Tibial nerve (tissue), 4 donors: ENCODE measurements around the gene RASA1. TPM values are rescaled to one million over a fixed set of nuclear protein-coding genes. Genes with fewer than 3 reads are reported as not detected.

Experiments used
- DNase-seq, 2 donors: peaks; one replicate each; pipeline ENCODE4 v3.0.0-alpha.2; 2019; ENCODE audit warnings: low spot score in 2 of 2
- H3K27ac ChIP-seq, 4 donors: fragments of 200-600 bp; sonication (generic) in 3 of 4; one replicate each; pipeline ENCODE4 v1.5.1; 2017 to 2019; ENCODE audit warnings: mild to moderate bottlenecking in 1 of 4
- H3K27me3 ChIP-seq, 2 donors: fragments of 200-600 bp; sonication (generic) in 1 of 2; one replicate each; pipeline versions ENCODE4 v1.5.1 to v1.6.0; 2017 to 2019
- H3K36me3 ChIP-seq, 3 donors: fragments of 200-600 bp; sonication (generic); one replicate each; pipeline ENCODE4 v1.5.1; 2018 to 2019
- H3K4me1 ChIP-seq, 4 donors: fragments of 200-600 bp; sonication (generic) in 3 of 4; one replicate each; pipeline ENCODE4 v1.5.1; 2017 to 2019
- H3K4me3 ChIP-seq, 4 donors: fragments of 200-600 bp; sonication (generic) in 3 of 4; one replicate each; pipeline ENCODE4 v1.5.1; 2017 to 2019; ENCODE audit warnings: mild to moderate bottlenecking in 1 of 4, moderate library complexity in 1 of 4
- H3K9me3 ChIP-seq, 4 donors: fragments of 200-600 bp; sonication (generic) in 3 of 4; one replicate each; pipeline ENCODE4 v1.5.1; 2017 to 2019
- EP300 ChIP-seq, 2 donors: sonication (generic); formaldehyde crosslinking; IDR thresholded peaks; one replicate each; pipeline ENCODE4 v1.6.1; 2017; ENCODE audit warnings: antibody characterized with exemption in 2 of 2, mild to moderate bottlenecking in 1 of 2
- POLR2A ChIP-seq, 2 donors: fragments of 450-650 bp; IDR thresholded peaks; one replicate each; pipeline ENCODE4 v1.6.1; 2017; ENCODE audit warnings: antibody characterized with exemption in 2 of 2, mild to moderate bottlenecking in 2 of 2, moderate library complexity in 2 of 2
- WGBS, 2 donors: methylation state at CpG; one replicate each; pipeline ENCODE4 v1.1.5; 2018; 5-methylcytosine and 5-hydroxymethylcytosine counted together
- total RNA-seq, 4 donors: library from RNA; depleted of rRNA; stranded (reverse); fragments of >200 nt; gene quantifications; one replicate each; pipeline ENCODE4 v1.1.0, GENCODE V29; 2016
- TF ChIP-seq, protein P1 (sequence below), 5 experiments: fragments of 200-600 bp in 3 of 5; fragments of 450-650 bp in 2 of 5; sonication (generic) in 3 of 5; IDR thresholded peaks; one replicate each; pipeline ENCODE4 v1.5.1; 2016 to 2019; ENCODE audit warnings: antibody characterized with exemption in 5 of 5, mild to moderate bottlenecking in 3 of 5, moderate library complexity in 2 of 5

The RASA1 gene
- total RNA-seq, 4 donors from 2014 or later: 26.9 to 40.6 (median 33.7) TPM

DNA sequence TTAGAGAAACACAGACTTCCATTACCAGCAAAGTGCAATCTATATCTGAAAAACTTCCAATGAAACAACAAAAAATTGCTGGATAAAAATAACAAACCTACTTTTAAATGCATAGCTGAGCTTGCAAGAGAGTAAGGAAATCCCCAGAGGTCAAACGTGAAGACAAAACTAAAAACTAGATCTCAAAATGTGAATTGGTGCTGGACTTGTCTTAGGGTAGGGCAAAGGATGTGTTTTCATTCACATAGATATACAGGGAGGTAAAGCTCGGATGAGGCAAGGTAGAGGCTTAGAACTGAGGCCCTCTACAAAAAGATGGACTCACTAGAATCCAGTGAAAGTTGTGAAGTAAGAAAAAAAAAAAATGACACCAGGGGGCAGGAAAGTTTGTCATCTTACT, 13.6 kb upstream of the RASA1 start:
- Histone ChIP-seq H3K4me3 (no peak overlapping the region), H3K4me1 (no peaks in the 10 kb centered on the region), H3K27me3 (no peaks in the 10 kb centered on the region), H3K36me3 (no peaks in the 10 kb centered on the region), H3K9me3 (no peaks in the 10 kb centered on the region), H3K27ac (no peak overlapping the region)
- no peak for DNase-seq
- 71 to 76% methylated on average over 2 of the region's 2 CpGs for WGBS, 2 donors
- TF ChIP-seq, protein P1, sequence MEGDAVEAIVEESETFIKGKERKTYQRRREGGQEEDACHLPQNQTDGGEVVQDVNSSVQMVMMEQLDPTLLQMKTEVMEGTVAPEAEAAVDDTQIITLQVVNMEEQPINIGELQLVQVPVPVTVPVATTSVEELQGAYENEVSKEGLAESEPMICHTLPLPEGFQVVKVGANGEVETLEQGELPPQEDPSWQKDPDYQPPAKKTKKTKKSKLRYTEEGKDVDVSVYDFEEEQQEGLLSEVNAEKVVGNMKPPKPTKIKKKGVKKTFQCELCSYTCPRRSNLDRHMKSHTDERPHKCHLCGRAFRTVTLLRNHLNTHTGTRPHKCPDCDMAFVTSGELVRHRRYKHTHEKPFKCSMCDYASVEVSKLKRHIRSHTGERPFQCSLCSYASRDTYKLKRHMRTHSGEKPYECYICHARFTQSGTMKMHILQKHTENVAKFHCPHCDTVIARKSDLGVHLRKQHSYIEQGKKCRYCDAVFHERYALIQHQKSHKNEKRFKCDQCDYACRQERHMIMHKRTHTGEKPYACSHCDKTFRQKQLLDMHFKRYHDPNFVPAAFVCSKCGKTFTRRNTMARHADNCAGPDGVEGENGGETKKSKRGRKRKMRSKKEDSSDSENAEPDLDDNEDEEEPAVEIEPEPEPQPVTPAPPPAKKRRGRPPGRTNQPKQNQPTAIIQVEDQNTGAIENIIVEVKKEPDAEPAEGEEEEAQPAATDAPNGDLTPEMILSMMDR (IDR thresholded peaks at IDR 0.05): no peak

DNA sequence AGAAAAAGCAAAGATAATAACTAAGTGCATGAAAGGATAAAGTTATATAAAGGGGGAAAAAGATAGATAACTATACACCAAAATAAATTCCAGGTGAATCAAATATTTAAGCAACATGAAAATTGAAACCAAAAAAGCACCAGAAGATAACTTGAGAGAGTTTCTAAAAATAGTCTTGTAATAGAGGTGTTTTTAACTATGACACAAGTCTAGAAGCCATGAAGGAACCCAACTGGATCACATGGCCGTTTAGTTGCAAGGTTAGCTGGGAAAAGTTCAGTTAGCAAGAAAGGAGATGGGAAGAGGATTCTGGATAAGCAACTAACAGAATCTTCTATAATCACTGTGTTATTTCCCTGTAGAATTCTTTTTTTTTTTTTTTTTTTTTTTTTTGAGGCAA, 9.2 kb upstream of the RASA1 start:
- WGBS, 2 donors: 93 to 98% methylated on average over 1 of the region's 1 CpG
- no peak overlapping the region for H3K27ac ChIP-seq
- no peaks in the 10 kb centered on the region for H3K36me3 ChIP-seq
- H3K4me1 ChIP-seq: no peaks in the 10 kb centered on the region
- TF ChIP-seq, protein P1 (IDR thresholded peaks at IDR 0.05): no peak
- TF ChIP-seq EP300 (IDR thresholded peaks at IDR 0.05): no peak
- no peak for TF ChIP-seq POLR2A (IDR thresholded peaks at IDR 0.05)
- H3K9me3 ChIP-seq: no peaks in the 10 kb centered on the region
- no peak for DNase-seq
- no peaks in the 10 kb centered on the region for H3K27me3 ChIP-seq
- H3K4me3 ChIP-seq: no peak overlapping the region

DNA sequence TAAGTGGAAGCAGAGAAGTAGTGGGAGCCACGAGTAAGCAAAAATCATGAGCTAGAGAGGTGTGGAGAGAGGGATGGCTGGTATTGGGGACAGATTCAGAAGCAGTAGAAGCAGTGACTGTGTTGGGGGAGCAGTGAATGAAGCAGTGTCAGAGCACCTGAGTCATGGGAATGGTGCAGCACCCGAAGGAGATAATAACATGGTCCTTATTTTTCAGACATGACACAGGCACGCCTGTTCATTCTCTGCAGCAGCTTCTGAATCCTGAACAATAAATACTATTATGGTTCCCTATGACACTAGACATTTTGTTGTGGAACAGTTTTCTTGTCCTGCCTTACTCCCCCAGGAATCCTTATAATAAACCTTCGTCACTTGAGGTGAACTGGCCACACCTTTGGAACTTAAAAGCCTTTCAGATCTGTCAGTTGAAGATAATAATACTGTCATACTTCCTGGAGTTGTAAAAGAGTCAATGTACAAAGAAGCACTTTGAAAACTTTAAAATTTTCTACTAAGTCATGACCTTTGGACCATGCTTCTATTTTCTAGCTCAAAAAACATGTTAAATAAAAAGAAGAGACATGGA, 7.0 kb upstream of the RASA1 start:
- no peak overlapping the region for H3K27ac ChIP-seq
- TF ChIP-seq EP300 (IDR thresholded peaks at IDR 0.05) (no peak), POLR2A (IDR thresholded peaks at IDR 0.05) (no peak)
- TF ChIP-seq, protein P1 (IDR thresholded peaks at IDR 0.05): no peak
- no peaks in the 10 kb centered on the region for H3K9me3 ChIP-seq
- no peaks in the 10 kb centered on the region for H3K36me3 ChIP-seq
- DNase-seq: no peak
- H3K4me3 ChIP-seq: no peak overlapping the region
- H3K27me3 ChIP-seq: no peaks in the 10 kb centered on the region
- H3K4me1 ChIP-seq: no peaks in the 10 kb centered on the region
- whole genome bisulfite sequencing, 2 donors: 56 to 59% methylated on average over 4 of the region's 4 CpGs

DNA sequence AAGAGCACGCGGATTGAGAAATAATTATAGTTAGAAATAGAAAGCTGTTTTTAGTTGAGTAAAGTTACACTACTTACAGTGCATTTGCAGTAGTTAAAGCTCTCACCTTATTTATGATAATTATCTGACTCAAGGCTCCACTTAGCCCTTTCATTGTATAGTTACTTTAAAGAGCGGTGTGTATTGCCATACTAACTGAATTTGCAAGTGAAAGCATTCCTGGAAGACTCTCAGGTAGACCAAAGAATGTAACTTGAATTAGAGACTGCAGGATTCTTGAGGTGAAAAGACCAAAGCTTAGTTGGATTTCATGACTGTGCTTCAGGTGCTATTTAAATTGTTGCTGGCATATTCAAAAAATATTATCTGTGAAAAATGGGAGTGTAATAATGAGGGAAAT, 4.2 kb upstream of the RASA1 start:
- no peak for DNase-seq
- Histone ChIP-seq H3K4me3 (no peak overlapping the region), H3K27ac (no peak overlapping the region), H3K27me3 (no peaks in the 10 kb centered on the region), H3K4me1 (peaks cover 0 to 7% (median 0%) of the 10 kb centered on the region in 4 donors), H3K36me3 (no peaks in the 10 kb centered on the region), H3K9me3 (no peaks in the 10 kb centered on the region)
- no peak for TF ChIP-seq EP300 (IDR thresholded peaks at IDR 0.05)
- no peak for TF ChIP-seq POLR2A (IDR thresholded peaks at IDR 0.05)
- 70 to 77% methylated on average over 3 of the region's 3 CpGs for WGBS, 2 donors

DNA sequence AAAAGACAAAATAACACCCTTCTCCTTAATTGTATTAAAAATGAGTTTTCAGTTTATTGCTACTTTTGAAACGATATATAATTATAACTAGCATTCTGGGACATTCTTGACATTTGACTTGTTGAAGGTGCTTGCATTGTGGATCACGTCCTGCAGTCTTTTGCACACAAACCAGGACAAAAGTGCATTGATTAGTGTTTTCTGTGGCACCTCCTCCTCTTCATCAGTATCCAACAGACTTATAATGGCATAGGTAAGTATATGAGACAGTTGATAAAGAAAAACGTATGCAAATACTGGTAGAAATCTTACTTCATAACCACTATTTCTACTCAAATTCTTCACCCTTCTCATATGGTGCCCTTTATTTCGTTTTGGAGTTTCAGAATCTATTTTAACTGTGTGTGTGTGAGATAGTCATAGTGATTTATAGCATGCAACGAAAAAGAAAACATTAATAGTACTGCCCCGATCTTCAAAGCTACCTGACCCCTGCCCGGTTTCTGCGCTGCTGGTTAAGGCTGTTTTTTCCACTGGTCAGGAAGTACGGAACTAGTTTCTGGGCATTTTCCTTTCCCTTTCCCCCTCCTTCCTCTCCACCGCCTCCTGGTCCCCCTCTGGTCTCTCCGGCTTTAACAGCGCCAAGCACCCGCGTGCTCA, 639 bp upstream of the RASA1 start:
- TF ChIP-seq, protein P1 (IDR thresholded peaks at IDR 0.05): no peak
- TF ChIP-seq POLR2A (IDR thresholded peaks at IDR 0.05): no peak
- Histone ChIP-seq H3K4me1 (peaks cover 0 to 26% (median 9%) of the 10 kb centered on the region in 4 donors), H3K27me3 (no peaks in the 10 kb centered on the region), H3K36me3 (peaks cover 0 to 5% (median 0%) of the 10 kb centered on the region in 3 donors), H3K9me3 (no peaks in the 10 kb centered on the region), H3K4me3 (peak overlapping the region; percentile 62 to 94 (median 80)), H3K27ac (peak overlapping the region; percentile 88 to 96 (median 90))
- no peak for DNase-seq
- 4 to 6% methylated on average over 14 of the region's 14 CpGs for WGBS, 2 donors
